Measurements from ENCODE around the gene COA5. TPM values are rescaled to one million over a fixed set of nuclear protein-coding genes. Genes with fewer than 3 reads are reported as not detected.

Gene COA5
- total RNA-seq, 1 experiment from 2014 or later, result 18.6 TPM

GRCh38 chr2:98614024-98614739 is 5.9 kb upstream of the COA5 start:
- H3K4me2 ChIP-seq (ENCODE audit: low read length), result no peak overlapping the region
- BruUV-seq (replicated peaks), result no TSS peak
- H2AFZ ChIP-seq (ENCODE audit: low read depth, low read length, poor library complexity, severe bottlenecking), result no peak overlapping the region
- peaks cover 20 to 30% of the 10 kb centered on the region in 2 experiments; a peak in 3 of 4 replicates for H3K36me3 ChIP-seq (ENCODE audit: control insufficient read depth in 1 of 2, insufficient read depth in 2 of 2, low read length in 2 of 2)
- no peaks in the 10 kb centered on the region for H3K9me2 ChIP-seq (ENCODE audit: insufficient read depth)
- RAD21 ChIA-PET (ENCODE audit: low non-redundant PET in 1 of 2, low total read pairs in 2 of 2, uncharacterized antibody in 2 of 2, unreplicated experiment in 2 of 2), result no interaction called here
- H3K27ac ChIP-seq (ENCODE audit: low read depth, low read length), result no peak overlapping the region
- TF ChIP-seq ATF3 (IDR thresholded peaks at IDR 0.05) (no peak), SRF (IDR thresholded peaks at IDR 0.05; ENCODE audit: low read depth) (no peak), ELF1 (IDR thresholded peaks at IDR 0.05; ENCODE audit: borderline replicate concordance, low read depth) (no peak), JUND (IDR thresholded peaks at IDR 0.05) (no peak), REST (IDR thresholded peaks at IDR 0.05; ENCODE audit: low read depth) (no peak), CTCF (IDR thresholded peaks at IDR 0.05 in 2 of 3, conservative IDR thresholded peaks at IDR 0.05 in 1 of 3; ENCODE audit: borderline replicate concordance in 1 of 3, insufficient read depth in 1 of 3, low read depth in 2 of 3, low read length in 2 of 3) (no peak), TCF7L2 (IDR thresholded peaks at IDR 0.05; ENCODE audit: borderline replicate concordance, extremely low read depth, insufficient read depth, insufficient read length) (no peak), FOSL1 (IDR thresholded peaks at IDR 0.05; ENCODE audit: low read depth) (no peak), MAX (IDR thresholded peaks at IDR 0.05) (no peak), RAD21 (IDR thresholded peaks at IDR 0.05; ENCODE audit: low read depth) (no peak), POLR2AphosphoS5 (IDR thresholded peaks at IDR 0.05; ENCODE audit: low read depth, low read length) (no peak), CEBPB (IDR thresholded peaks at IDR 0.05; ENCODE audit: low read depth) (no peak), SIN3A (IDR thresholded peaks at IDR 0.05; ENCODE audit: low read depth) (no peak), ZFX (IDR thresholded peaks at IDR 0.05) (no peak), YY1 (IDR thresholded peaks at IDR 0.05; ENCODE audit: extremely low read depth, insufficient replicate concordance, low read depth, low read length) (no peak), ZNF274 (IDR thresholded peaks at IDR 0.05; ENCODE audit: low read depth, low read length) (no peak), POLR2A (IDR thresholded peaks at IDR 0.05; ENCODE audit: borderline replicate concordance, extremely low read depth, insufficient read depth, insufficient read length) (no peak), EZH2 (IDR thresholded peaks at IDR 0.05) (no peak), CBX3 (IDR thresholded peaks at IDR 0.05; ENCODE audit: low read depth) (no peak)
- DNase-seq (ENCODE audit: low read depth, low spot score), result no peak
- no peaks in the 10 kb centered on the region for H3K27me3 ChIP-seq (ENCODE audit: insufficient read depth, low read length)
- peaks cover 0 to 10% of the 10 kb centered on the region in 2 experiments; a peak in 3 of 4 replicates for H3K4me1 ChIP-seq (ENCODE audit: control insufficient read depth in 1 of 2, insufficient read depth in 2 of 2, low read length in 2 of 2)
- H3K4me3 ChIP-seq (replicated peaks in 1 of 2; ENCODE audit: low read depth in 1 of 2, low read length in 2 of 2), result no peak overlapping the region
- H3K9me3 ChIP-seq (ENCODE audit: control insufficient read depth in 1 of 2, insufficient read depth in 1 of 2, low read depth in 1 of 2, low read length in 2 of 2), result no peaks in the 10 kb centered on the region
- no peak for ATAC-seq
- POLR2A ChIA-PET, result no interaction called here
- H3K9ac ChIP-seq (ENCODE audit: low read length), result no peak overlapping the region
- no peaks in the 10 kb centered on the region for H4K20me1 ChIP-seq (ENCODE audit: insufficient read depth)
- CTCF ChIA-PET, result no interaction called here
- H3K79me2 ChIP-seq (ENCODE audit: insufficient read depth, low read length), result peaks cover 24% of the 10 kb centered on the region
- intact Hi-C loops (cut with micrococcal nuclease), result no loop called here

Data from HCT116 (cell line).